ENCODE measurements around the gene QPCTL. TPM values are rescaled to one million over a fixed set of nuclear protein-coding genes. Genes with fewer than 3 reads are reported as not detected.

QPCTL gene
- total and polyA plus RNA-seq, 2 of the 13 experiments (the other 11 are each of a cell fraction or from before 2014, with no cell fraction given), result 16.0 to 19.1 TPM

DNA sequence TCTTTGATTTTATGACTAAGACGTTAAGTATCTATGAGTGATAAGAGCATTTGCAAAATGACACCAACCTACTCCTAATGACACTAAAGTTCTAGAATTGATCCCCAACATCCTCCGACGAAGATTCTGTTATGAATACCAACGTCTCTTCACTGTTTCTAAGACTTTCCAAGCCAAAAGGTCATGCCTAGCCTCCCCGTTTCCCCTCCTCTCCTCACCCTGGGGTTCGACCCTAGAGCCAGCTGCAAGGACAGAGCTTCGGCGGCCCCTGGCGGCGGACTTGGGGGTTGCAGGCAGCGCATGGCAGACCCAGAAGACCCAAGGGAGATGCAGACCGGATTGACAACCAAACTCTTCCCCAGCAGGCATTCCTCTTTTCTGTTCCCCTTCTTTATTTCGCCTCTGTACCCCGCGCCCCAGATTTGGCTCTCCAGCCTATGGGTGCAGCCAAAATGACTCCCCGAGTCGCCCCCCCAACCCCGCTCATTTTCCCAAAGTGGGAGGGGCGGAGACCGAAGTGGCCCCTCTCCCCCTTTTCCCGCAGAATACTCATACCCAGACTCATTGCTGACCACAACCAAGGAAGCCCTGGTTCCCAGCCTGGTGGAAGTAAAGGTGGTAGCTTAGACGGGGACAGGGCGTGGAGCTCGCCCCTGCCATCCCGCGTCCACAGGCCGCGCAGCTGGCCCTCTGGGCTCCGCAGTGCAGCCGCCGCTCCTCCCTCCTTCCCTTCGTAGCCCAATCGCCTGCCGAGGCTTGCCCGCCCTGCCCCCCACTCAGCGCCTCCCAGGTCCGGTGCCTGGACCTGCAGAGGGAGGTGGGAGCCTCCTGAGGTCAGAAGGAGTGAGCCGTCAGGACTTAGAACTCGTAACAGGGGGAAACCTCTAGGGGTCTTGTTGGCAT is 49.2 kb upstream of the QPCTL start (continued):
- TF ChIP-seq TCF12 (IDR thresholded peaks at IDR 0.05) (no peak), TCF12 (CRISPR knock-in tag; IDR thresholded peaks at IDR 0.05) (no peak), ZNF777 (CRISPR knock-in tag; IDR thresholded peaks at IDR 0.05) (peak; percentile 63), FOXO4 (CRISPR knock-in tag; conservative IDR thresholded peaks at IDR 0.05) (no peak), NCOR1 (IDR thresholded peaks at IDR 0.05; ENCODE audit: borderline replicate concordance, low read length) (no peak), HDAC2 (CRISPR knock-in tag; IDR thresholded peaks at IDR 0.05) (peak; percentile 20; the same call in 1 of the 2 replicates), FOXK2 (IDR thresholded peaks at IDR 0.05) (no peak), SMARCC2 (IDR thresholded peaks at IDR 0.05) (no peak), SETDB1 (CRISPR knock-in tag; IDR thresholded peaks at IDR 0.05; ENCODE audit: borderline replicate concordance) (no peak), NFE2 (CRISPR knock-in tag; IDR thresholded peaks at IDR 0.05) (no peak), KDM2A (CRISPR knock-in tag; IDR thresholded peaks at IDR 0.05; ENCODE audit: borderline replicate concordance, low read depth) (peak; percentile 75; the same call in 1 of the 2 replicates), SCMH1 (CRISPR knock-in tag; IDR thresholded peaks at IDR 0.05; ENCODE audit: borderline replicate concordance) (no peak), KDM1A (CRISPR knock-in tag; IDR thresholded peaks at IDR 0.05) (no peak), ZNF260 (CRISPR knock-in tag; IDR thresholded peaks at IDR 0.05; ENCODE audit: borderline replicate concordance, low read depth) (no peak), GATAD1 (CRISPR knock-in tag; IDR thresholded peaks at IDR 0.05) (no peak; the same call in 1 of the 2 replicates), PRMT3 (CRISPR knock-in tag; IDR thresholded peaks at IDR 0.05; ENCODE audit: borderline replicate concordance, low read depth) (no peak), ZSCAN25 (CRISPR knock-in tag; IDR thresholded peaks at IDR 0.05) (no peak), PRDM4 (CRISPR knock-in tag; IDR thresholded peaks at IDR 0.05; ENCODE audit: borderline replicate concordance) (no peak), MIER3 (CRISPR knock-in tag; IDR thresholded peaks at IDR 0.05; ENCODE audit: borderline replicate concordance) (no peak)
- TF ChIP-seq, protein P1, sequence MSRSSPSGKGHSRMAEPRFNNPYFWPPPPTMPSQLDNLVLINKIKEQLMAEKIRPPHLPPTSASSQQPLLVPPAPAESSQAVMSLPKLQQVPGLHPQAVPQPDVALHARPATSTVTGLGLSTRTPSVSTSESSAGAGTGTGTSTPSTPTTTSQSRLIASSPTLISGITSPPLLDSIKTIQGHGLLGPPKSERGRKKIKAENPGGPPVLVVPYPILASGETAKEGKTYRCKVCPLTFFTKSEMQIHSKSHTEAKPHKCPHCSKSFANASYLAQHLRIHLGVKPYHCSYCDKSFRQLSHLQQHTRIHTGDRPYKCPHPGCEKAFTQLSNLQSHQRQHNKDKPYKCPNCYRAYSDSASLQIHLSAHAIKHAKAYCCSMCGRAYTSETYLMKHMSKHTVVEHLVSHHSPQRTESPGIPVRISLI (CRISPR knock-in tag; IDR thresholded peaks at IDR 0.05; ENCODE audit: borderline replicate concordance), result no peak
- TF ChIP-seq, protein P2, sequence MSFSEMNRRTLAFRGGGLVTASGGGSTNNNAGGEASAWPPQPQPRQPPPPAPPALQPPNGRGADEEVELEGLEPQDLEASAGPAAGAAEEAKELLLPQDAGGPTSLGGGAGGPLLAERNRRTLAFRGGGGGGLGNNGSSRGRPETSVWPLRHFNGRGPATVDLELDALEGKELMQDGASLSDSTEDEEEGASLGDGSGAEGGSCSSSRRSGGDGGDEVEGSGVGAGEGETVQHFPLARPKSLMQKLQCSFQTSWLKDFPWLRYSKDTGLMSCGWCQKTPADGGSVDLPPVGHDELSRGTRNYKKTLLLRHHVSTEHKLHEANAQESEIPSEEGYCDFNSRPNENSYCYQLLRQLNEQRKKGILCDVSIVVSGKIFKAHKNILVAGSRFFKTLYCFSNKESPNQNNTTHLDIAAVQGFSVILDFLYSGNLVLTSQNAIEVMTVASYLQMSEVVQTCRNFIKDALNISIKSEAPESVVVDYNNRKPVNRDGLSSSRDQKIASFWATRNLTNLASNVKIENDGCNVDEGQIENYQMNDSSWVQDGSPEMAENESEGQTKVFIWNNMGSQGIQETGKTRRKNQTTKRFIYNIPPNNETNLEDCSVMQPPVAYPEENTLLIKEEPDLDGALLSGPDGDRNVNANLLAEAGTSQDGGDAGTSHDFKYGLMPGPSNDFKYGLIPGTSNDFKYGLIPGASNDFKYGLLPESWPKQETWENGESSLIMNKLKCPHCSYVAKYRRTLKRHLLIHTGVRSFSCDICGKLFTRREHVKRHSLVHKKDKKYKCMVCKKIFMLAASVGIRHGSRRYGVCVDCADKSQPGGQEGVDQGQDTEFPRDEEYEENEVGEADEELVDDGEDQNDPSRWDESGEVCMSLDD (CRISPR knock-in tag; IDR thresholded peaks at IDR 0.05; ENCODE audit: borderline replicate concordance), result no peak
